ENCODE data around the gene HEATR5B. TPM values are rescaled to one million over a fixed set of nuclear protein-coding genes. Genes with fewer than 3 reads are reported as not detected.

The HEATR5B gene
- total and polyA plus RNA-seq, 2 of the 8 experiments (the other 6 are each of a cell fraction or from before 2014, with no cell fraction given) = 7.0 to 12.6 TPM

- TF ChIP-seq SIRT6 (IDR thresholded peaks at IDR 0.05; ENCODE audit: low read length) (no peak), CHD7 (IDR thresholded peaks at IDR 0.05; ENCODE audit: insufficient replicate concordance, low read length) (no peak), BRCA1 (IDR thresholded peaks at IDR 0.05; ENCODE audit: low read depth, low read length) (no peak), PHF8 (conservative IDR thresholded peaks at IDR 0.05; ENCODE audit: low read depth, low read length) (no peak), RFX5 (IDR thresholded peaks at IDR 0.05; ENCODE audit: borderline replicate concordance, low read depth, low read length) (no peak), TAF7 (optimal IDR thresholded peaks at IDR 0.05; ENCODE audit: borderline replicate concordance, low read depth, low read length) (no peak), BCL11A (IDR thresholded peaks at IDR 0.05; ENCODE audit: low read depth in 2 of 2, low read length in 2 of 2) (no peak)
Measured at GRCh38 chr2:36960005-36960675, 124.0 kb downstream of the HEATR5B start (continued).

Data from H1 (cell line).